GM18861 (cell line): ENCODE results near the gene EFEMP2.
A peak's percentile ranks its signal among the peaks of the same experiment; 100 is the strongest.

ENCODE experiments used
- ATAC-seq: cut with Tn5 transposase; IDR thresholded peaks from one replicate; pipeline ENCODE4 v1.9.1; 2021; ENCODE audit not compliant: unreplicated experiment

The EFEMP2 gene

DNA sequence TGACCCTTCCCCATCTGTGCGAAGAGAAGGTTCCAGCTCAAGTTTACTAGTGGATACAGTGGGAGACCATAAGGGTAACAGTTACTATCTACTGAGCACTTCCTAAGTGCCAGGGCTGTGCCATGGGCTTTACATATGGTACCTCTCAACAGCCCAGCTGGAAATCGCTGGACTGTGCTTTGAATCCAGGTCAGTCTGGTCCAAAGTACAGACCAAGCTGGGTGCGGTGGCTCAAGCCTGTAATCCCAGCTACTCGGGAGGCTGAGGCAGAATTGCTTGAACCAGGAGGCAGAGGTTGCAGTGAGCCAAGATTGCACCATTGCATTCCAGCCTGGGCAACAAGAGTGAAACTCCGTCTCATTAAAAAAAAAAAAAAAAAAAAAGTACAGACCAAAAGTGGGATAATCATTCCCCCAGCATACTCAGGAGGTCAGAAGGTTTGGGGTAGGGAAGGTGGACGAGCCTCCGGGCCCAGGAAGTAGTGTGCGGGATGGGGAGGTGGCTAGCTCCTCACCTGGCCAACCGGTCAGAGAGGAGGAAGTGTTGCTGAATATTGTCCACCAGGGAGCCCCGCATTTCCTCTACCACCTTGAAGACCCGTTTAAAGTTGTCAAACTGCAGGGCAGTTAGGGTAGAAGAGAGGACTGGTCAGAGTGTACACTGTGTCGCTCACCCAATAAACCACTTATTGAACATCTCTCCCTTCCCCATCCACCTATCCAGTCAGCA lies 13.4 kb upstream of the EFEMP2 start:
- ATAC-seq: no peak

DNA sequence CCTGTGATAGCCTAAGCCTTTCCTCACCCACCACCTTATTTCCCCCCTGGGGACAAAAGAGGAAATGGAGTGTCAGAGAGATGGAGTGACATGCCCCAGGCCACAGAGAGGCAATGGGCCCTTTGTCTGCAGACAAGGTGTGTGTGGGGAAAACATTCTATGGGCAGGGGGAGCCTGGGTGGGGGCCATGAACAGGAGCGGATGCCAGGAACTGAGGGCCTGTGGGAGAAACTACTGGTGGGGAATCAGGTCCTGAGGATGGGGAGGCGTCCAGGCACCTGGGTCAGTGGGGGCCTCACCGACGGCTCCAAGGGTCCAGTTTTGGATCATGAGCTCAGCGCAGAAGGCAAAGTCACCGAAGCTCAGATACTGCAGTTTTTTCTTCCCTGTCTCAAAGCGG lies 12.6 kb upstream of the EFEMP2 start:
- ATAC-seq: no peak

DNA sequence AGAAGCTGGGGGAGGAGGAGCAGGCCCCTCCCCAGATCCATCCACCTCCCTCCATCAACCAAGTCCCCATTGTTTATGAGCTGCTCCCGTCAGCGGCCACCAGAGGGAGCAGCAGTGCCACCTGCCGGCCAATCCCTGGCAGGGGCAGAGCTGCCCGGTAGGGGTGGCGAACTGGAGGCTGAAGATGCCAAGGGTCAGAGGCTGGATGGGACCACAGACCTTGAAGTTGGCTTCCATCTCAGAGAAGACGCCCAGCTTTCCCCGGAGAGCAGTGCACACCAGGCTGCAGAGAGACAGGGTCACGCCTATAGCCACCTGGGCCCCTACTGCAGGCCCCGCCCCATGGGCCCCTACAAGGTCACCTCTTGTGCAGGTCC lies 12.1 kb upstream of the EFEMP2 start:
- peak; percentile 33 for ATAC-seq

DNA sequence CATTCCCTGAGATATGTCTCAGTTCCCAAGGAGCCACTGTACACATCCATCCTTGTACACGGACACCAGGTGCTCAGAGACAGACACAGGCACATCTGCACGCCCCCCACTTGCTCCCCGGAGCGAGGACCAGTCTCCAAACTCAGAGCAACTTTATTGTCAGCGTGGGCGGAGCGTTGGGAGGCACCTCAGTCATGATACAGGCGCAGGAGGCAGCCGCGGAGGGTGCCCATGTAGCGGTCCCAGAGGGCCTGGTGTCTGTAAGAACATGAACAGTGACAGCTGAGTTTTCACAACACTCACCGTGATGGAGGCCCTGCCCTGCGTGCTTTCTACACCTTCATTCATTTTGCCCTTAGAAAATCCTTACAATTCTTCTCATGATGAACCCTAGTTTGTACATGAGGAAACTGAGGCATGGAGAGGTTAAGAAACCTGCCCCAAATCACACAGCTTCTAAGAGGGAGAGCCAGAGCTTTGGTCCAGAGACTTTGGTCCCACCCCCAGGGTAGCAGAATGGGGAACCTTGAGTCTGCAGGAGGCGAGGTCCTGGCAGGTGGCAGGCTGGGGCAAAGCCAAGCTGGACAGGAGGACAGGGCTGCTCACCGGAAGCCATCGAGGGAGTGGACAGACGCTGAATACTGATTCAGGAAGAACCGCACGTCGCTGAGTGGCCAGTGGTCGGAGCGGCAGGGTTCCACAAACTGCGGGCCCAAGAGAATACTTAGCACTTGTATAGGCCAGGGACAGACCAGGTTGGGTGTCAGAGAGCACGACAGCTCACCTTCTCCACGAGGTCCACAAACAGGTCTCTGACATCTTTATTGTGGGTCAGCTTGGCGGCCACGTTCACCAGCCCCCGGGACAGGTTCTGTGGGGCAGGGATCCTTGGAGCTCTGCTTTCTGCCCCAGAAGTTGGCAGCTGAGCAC lies 11.5 kb upstream of the EFEMP2 start:
- ATAC-seq: no peak

DNA sequence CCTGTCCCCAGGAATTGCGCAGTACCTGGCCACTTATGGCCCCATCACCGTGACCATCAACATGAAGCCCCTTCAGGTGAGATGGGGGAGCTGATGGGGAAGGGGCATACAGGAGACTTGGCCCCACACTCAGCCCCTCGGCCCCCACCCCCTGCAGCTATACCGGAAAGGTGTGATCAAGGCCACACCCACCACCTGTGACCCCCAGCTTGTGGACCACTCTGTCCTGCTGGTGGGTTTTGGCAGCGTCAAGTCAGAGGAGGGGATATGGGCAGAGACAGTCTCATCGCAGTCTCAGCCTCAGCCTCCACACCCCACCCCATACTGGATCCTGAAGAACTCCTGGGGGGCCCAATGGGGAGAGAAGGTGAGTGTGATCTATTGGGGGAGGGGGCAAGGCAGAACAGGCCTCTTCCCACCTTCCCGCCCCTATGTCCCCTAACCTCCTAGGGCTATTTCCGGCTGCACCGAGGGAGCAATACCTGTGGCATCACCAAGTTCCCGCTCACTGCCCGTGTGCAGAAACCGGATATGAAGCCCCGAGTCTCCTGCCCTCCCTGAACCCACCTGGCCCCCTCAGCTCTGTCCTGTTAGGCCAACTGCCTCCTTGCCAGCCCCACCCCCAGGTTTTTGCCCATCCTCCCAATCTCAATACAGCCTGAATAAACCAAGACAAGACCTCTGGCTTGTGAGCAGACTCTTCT lies 10.6 kb upstream of the EFEMP2 start:
- no peak for ATAC-seq

DNA sequence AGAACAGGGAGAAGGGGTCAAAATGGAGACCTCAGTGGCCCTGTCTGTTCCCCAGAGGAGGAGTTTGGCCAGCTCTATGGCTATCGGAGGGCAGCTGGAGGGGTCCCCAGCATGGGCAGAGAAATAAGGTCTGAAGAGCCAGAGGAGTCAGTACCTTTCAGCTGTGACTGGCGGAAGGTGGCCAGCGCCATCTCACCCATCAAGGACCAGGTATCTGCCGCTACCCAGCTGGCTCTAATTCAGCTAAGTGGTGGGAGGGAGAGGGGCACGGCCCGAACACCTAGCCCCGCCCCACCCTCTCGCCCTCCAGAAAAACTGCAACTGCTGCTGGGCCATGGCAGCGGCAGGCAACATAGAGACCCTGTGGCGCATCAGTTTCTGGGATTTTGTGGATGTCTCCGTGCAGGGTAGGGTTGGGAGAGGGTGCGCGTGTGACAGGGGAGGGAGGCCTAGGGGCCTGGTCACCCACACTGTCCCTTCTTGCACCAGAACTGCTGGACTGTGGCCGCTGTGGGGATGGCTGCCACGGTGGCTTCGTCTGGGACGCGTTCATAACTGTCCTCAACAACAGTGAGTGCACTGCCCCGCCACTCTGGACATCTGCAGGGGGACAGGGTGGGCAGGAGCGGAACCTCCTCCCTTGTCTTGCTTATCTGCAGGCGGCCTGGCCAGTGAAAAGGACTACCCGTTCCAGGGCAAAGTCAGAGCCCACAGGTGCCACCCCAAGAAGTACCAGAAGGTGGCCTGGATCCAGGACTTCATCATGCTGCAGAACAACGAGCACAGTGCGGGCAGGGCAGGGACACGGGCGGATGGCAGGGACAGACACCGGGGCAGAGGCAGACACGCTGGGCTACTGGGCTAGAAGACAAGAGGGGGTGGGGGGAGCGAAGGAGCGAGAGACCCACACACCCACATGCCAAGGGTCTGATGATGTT lies 9.8 kb upstream of the EFEMP2 start:
- ATAC-seq: no peak

DNA sequence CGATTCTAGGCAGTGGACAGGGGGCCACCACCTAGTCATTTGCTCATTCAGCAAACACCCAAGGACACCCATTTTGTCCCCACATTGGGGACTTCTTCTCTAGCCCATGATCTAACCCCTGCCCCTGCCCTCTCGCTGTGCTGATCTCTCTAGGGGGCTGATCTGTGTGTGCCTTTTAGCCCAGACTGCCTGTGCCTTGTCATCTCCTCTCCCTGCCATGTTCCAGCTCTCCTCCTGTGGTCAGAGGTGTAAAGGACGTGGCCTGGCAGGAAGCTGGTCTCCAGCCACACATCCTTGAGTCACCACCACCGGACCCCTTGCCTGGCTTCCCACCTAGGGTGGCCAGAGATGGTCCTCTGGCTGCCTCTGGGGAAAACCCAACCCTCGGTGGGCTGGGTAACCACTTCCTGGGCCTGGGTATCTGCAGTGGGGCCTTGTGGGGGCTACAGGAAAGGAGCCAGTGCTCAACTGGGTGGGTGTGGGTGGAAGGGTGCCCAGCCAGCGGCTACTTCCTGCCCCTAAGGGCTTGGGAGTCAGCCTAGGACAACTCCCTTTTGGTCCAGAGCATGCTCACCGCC lies 8.3 kb upstream of the EFEMP2 start:
- ATAC-seq: no peak

DNA sequence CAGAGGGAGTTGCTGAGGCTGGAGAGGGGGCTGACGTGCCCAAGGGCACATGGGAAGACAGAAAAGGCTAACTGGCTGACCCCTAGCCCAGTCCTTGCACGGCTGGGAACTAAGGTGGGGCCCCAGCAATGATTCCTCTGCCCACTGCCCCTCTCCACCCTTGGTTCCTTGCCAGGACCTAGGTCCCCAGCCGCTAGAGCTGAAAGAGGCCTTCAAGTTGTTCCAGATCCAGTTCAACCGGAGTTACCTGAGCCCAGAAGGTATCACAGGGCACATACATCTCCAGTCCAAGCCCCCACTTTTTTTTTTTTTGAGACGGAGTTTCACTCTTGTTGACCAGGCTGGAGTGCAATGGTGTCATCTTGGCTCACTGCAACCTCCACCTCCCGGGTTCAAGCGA lies 7.4 kb upstream of the EFEMP2 start:
- ATAC-seq: no peak

DNA sequence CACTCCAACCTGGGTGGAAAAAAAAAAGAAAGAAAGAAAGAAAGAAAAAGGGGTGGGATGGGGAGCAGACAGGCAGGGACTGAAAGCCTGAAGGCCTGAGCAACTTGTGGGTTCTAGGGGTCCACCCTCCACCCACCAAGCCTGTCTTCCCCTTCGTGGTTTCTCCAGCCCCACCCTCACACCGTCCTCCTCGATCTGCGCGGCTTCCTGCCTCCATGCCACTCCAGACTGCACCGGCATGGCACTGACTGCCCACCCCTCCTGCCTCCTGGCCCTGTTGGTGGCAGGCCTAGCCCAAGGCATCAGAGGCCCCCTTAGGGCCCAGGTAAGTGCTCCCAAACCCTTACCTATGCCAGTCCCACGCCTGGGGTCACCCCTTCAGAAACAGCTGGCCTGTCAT lies 7.0 kb upstream of the EFEMP2 start, which contains the start of gene CTSW:
TSS of gene CTSW (plus strand) at position 221 of the 400 bp plus-strand sequence. CDS start at position 239, 18 bp downstream.
- no peak for ATAC-seq

DNA sequence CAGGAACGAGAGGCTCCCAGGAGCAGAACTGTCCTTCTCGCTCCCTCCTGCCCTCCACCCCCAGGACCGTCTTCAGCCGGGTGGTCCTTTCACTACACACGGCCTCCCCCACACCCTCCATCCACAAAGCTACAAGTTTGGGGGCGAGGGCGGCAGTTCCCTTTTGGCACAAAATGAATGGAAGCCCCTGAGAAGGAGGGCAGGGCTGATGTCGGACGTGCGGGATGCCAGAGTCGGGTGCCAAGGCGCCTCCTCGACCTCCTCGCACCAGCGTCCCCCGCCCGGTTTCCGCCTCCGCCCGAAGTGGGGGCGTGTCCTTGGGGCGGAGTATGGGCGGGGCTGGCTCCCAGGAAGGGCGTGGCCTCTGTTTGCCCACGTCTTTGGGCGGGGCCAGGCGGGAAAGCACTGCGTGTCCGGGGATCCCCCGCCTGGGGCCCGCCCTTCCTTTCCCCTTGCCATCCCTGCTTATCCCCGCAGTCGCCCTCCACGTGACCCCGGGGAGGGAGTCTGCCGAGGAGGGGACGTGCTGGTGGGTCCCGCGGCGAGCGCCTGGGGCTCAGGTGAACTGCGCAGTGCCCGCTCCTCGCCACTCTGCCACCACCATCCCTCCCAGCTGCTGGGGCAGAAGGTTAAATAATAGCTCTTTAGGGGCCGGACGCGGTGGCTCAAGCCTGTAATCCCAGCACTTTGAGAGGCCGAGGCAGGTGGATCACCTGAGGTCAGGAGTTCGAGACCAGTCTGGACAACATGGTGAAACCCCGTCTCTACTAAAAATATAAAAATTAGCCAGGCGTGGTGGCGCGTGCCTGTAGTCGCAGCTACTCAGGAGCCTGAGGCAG lies 937 bp upstream of the EFEMP2 start:
- ATAC-seq: peak; percentile 61

DNA sequence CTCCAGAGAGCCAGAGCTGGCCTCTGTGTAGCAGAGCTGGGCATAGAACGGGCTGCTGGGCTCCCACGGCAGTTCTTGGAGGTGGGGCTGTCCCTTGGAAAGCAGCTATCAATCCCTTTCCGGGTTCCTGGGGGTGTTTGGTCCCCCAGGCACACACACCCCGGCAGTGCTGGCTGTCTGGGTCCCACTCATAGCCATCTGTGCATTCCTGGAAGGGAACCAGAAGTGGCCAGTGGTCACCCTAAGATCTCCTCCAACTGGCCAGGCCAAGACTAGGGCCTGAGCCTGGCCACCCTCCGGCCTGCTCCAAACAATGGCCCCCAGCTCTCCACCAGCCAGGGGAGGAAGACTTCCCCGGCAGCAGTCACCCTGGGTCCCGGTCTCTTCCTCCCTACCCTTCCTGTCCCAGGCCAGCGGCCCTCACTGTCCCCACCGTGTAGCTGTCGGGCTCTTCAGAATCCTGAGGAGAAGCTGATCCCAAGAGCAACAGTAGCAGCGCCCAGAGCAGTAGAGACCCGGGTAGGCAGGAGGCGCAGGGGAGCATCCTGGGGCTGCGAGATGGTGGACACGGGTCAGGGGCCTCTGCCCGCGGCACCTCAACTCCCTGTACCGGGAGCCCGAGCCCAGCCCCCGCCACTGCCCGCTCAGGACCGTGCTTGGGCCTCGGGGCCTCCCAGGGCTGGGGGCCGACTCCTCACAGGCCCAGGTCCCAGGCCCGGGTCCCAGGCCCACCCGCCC lies 620 bp downstream of the EFEMP2 start:
- no peak for ATAC-seq

DNA sequence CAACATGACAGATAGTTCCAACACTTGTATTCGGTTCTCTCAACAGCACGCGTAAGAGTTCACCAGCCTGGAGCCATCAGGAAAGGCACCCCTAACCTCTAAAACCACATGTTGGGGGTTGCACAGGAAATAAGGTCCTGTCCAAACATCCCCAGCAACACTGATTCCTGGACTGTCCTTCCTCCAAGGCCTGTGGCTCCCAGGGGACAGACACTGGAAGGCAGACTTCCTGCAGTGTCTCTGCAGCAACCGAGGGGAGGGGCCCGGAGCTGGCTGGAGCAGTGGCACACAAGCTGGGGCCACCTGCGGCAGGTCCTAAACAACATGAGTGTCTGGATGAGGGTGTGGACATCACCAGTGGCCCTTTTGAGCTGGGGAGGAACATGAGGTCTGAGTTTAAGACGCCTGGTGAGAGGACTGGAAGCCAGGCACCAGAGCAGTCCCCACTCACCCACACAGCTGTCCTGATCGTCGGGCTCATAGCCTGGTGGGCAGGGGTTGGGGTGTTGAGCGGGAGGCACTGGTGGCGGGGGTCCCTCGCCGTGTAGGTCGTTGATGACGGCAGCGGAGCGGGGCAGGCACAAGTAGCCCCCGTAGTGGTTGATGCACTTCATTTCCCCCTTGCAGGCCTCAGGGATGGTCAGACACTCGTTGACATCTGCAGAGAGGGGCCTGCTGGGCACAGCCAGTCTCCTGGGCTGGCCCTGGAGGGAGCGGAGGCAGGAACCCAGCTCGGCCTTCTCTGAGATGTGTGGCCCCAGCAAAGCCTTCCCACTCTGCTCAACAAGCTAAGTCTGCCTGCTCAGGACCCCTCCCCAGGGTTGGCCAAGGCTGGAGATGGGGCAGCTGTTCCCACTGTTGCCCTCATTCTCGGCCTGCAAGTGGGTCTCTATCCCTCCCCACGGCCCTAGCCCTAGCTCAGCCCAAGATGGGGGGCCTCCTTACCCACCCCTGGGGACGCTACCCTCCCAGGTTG lies 1.6 kb downstream of the EFEMP2 start:
- ATAC-seq: no peak

DNA sequence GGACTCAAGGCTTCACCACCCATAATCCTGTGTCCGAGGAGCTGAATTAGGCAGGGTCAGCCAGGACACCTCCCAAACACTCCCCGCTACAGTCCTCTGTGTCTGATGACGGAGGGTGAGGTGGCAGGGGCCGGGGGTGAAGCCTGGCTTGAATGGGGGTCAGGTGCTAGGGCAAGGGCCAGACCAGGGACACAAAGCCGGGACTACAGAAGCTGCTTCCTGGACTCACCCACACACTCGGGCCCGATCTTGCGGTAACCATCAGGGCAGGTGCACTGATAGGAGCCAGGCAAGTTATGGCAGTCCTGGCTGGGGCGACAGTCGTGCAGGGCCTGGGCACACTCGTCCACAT lies 2.3 kb downstream of the EFEMP2 start:
- ATAC-seq: no peak

DNA sequence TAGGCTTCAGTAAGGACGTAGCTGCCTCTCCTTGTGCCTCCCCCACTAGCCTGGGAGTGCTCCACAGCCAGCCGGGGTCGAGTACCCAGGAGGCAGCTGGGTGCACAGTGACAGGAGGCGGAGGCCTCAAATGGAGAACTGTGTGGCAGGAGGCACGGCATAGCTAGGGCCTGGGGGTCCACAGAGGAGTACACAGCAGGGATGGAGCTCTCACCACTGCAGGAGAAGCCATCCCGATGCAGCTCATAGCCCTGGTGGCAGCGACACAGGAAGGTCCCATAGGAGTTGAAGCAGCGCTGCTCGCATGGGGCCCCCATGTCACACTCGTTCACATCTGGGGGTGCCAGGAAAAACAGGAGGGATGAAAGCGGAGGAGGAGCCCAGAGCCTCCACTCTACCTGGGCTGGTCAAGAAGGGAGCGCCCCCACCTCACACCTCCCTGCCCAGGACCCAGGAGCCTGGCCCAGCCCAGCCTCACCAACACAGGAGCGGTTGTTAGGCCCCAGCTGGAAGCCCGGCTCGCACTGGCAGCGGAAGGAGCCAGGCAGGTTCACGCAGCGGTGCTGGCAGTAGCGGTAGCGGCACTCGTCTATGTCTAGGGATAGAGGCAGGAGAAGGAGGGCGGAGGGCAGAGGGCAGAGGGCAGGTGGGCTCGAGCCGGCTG lies 2.8 kb downstream of the EFEMP2 start:
- ATAC-seq: no peak

DNA sequence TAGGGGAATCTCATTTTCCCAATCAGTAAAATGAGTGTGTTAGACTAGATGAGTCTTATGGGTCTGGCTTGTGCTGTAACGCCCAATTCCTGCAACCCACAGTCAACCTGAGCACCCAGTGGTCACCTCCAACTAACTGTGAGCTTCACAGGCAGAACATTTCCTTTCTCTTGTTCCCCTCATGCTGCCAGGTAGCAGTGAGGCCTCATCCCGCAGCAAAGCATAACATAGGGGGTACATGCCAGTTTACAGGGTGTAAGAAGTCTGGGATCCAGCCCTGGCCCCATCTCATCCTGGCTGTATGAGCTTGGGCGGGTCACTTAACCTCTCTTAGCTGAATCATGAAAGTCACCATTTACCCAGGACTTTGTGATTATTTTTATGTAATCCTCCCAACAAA lies 3.7 kb downstream of the EFEMP2 start:
- ATAC-seq: no peak

DNA sequence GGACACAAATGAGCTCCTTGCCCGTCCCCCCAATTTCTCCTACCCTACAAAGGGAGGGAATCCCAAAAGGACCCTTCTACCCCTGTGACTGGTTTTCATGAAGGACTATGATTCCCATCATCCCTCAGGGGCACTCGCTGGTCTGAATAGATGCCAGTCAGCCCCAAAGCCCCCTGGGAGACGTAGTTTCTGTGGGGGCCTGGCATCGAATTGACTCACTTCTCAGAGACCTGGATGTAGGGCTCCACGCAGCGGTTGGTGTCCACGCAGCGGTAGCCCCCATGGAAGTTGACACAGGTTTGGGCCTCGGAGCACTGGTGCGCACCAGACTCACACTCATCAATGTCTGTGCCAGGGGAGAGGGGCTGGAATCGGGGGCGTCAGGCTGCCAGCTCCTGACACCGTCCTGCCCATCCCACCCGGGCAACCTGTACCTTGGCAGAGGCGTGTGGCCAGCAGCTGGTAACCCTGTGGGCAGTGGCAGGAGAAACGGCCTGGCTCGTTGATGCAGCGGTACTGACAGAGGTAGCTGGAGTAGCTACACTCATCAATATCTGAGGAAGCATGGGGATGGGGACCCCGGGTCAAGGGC lies 4.4 kb downstream of the EFEMP2 start:
- no peak for ATAC-seq
